Muscle of arm (tissue), 12 donors: ENCODE data around the gene CKAP2L. TPM values are rescaled to one million over a fixed set of nuclear protein-coding genes. Genes with fewer than 3 reads are reported as not detected.
A peak's percentile ranks its signal among the peaks of the same experiment; 100 is the strongest.

Experiments
- DNase-seq: peaks from one replicate; pipeline ENCODE4 v3.0.0-alpha.2; 2013
- polyA plus RNA-seq, 12 donors: library from polyadenylated mRNA; unstranded; fragments of 120-200 nt; gene quantifications; one replicate each; pipeline ENCODE4 v1.2.1, GENCODE V29; 2013; ENCODE audit not compliant: insufficient read length in 12 of 12

CKAP2L gene
- polyA plus RNA-seq, 12 donors = 6.1 to 22.5 (median 9.8) TPM; not detected in 1

- no peak for DNase-seq
Observed at GRCh38 chr2:112768432-112768831, 4.0 kb upstream of the CKAP2L start.

DNA sequence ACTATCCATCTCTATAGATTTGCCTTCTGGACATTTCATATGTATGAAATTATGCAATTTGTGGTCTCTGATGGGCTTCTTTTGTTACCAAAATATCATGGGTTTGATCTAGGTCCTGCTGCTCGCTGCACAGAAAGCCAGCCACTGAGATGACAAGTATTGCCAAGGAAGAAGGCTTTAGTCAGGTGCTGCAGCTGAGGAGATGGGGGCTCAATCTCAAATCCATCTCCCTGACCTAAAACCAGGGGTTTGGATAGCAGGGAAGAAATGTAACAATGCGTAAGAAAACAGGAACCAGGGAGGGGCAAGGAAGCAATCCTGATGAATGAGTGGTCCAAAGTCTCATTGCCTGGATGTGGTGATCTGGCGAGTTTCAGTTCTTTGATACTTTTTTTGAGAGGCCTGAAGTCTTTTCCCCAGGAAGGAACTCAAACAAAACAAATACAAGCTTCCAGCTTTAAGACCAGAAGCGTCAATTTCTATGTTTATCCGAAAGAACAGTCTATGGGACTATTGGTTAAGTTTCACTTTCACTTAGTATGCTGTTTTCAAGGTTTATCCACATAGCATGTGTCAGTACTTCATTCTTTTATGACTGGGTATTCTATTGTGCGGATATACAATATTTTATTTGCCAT, 3.4 kb upstream of the CKAP2L start:
- DNase-seq = no peak

DNA sequence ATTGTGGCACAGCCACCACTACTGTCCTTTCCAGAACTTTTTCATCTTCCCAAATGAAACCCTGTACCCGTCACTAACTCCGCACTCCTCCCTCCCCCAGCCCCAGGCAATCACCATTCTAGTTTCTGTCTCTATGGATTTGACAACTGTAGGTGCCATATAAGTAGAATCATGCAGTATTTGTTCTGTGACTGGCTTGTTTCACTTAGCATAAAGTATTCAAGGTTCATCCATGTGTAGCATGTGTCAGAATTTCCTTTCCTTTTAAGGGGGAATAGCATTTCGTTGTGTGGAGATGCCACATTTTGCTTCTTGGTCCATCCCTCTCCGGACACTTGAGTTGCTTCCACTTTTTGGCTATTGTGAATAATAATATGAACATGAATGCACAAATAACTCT, 842 bp upstream of the CKAP2L start:
- no peak for DNase-seq

DNA sequence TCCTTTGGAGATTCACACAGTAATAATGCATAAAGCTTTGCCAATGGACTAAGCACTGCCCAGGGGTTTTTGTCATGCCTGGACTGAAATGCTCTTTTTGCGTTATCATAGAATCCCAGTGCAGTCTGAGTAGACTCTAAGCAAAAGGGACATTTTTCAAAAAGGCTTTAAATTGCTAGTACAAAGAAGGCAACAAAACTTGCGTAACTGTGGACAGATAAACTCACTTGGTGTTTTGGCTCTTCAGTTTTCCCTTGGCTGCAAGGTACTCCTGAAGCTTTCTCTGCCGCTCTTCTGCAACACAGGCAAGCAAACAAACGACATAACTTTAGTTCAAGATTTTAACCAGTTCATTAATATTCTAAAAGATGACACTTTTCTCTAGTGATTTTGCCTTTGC, 2.1 kb downstream of the CKAP2L start:
- DNase-seq = no peak

DNA sequence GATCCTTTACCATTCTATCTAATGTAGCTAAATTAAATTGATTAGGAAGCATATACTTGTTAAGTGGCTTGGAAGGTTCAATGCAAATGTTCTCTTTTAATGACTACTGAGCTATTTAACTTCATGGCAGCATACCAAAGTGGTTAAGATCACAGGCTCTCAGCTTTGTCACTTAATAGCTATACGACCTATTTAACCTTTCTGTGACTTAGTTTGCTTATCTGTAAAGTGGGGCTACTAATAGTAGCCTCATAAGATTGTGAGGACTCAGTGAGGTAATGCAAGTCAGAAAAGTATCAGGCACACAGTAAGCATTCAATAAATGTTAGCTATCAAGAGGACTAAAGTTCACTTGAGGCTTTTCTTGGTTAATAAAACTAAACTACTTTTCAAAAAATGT, 4.3 kb downstream of the CKAP2L start:
- no peak for DNase-seq

DNA sequence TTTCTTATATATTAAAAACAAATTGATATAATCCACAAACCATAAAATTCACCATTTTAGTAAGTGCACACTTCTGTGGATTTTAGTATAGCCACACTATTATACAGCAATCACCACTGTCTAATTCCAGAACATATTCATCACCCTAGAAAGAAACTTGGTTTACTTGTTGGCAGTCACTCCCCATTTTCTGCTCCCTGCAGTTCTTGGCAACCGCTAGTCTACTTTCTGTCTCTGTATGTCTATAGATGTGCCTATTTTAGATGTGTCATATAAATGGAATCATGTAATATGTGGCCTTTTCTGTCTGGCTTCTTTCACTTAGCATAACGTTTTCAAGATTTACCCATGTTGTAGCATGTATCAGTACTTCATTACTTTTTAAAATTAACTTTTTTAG, 5.7 kb downstream of the CKAP2L start:
- DNase-seq = no peak

DNA sequence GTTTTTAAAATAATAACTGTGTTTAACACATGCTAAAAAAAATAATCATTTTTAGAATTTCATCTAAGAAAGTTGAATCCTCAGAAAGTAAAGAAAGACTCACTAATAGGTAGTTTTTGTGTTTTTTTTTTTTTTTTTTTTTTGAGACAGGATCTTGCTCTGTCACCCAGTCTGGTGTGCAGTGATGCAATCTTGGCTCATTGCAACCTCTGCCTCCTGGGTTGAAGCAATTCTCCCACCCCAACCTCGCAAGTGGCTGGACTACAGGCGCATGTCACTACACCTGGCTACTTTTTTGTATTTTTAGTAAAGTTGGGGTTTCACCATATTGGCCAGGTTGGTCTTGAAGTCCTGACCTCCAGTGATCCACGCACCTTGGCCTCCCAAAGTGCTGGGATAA, 7.1 kb downstream of the CKAP2L start:
- DNase-seq = no peak

DNA sequence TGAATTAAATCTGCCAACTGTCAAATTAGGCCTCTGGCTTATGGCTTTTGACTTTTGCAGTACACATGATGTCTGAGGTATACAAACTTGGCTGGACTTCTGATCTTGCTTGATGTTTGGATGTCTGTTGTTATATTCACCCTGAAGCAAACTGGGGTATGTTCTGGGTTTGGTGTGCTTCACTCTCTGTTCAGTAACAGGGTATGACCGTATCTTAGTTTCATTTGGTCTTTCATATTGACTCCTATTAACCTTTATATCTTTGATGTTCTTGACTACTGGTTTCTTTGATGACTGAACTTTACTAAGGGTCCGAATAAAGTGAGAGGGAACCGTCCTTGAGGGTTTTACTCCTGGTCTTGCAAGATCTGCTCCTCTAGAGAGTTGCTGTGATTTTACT, 8.2 kb downstream of the CKAP2L start:
- no peak for DNase-seq

DNA sequence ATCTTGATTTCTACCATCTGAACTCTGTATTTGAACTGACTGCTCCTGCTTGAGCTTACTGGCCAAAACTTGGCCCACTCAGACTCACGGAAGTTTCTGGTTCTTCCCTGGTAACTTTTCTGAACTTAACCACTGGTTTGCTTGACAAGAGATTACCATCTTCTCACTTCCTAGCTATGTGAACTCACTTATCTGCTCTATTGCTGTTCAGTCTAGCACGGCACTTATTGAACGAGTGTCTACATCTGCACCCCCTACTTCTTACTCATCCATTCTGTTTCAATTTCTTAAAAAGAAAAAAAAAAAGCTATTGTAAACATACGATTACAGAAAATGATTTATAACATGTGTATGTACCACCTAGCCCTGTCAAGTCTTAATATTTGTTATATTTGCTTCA, 9.0 kb downstream of the CKAP2L start:
- DNase-seq = no peak

- no peak for DNase-seq
Observed at GRCh38 chr2:112754564-112754963, 9.8 kb downstream of the CKAP2L start.

DNA sequence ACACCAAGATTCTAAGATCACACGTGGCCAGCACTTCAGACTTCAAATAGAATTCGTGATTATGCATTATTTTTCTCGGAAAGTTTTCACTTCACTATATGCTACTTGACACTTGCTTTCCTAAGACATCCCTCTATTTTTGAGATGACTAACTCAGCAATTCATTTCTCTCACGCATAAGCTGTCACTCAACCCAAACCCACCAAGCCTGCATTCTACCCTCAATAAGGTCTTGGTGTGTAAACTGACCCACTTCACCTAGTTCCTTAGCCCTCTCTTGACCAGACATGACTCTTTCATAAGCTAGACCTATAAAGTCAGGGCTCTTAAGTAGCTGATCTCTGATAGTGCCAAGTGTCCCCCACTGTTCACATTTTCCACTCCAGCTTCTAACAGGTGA, 11.7 kb downstream of the CKAP2L start:
- DNase-seq = no peak

DNA sequence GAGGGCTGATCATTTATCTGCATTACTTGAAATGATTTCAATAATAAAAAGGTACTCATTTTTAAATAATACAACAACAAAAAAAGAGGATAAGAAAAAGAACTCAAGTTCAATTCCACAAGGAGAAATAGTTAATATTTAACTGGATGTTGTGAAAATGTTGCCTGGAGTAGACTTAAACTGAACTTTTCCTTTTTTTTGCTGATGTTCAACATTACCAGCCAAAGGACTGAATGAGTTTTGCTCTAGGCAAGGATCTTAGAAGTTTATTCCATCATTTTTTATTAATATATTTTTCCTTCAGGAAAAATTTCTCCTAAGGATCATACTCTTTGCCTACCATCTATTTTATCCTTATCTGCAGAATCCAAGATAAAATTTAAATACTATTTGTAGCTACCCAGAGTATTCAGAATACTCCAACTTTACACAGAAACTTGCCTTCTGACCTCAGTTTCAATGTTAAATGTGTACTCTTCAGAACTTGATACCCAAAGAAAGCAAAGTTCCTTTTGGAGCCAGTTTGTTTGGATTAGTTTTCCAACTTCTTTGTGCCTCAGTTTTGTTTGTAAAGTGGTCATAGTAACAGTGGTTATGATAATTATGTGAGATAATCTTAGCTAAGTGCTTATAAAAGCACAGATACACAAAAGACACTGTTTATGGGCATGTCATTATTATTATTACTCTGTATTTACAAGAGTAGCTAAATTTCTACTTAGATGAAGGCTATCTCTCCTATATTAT, 12.8 kb downstream of the CKAP2L start:
- DNase-seq = no peak

- no peak for DNase-seq
Observed at GRCh38 chr2:112750560-112750843, 13.9 kb downstream of the CKAP2L start.

DNA sequence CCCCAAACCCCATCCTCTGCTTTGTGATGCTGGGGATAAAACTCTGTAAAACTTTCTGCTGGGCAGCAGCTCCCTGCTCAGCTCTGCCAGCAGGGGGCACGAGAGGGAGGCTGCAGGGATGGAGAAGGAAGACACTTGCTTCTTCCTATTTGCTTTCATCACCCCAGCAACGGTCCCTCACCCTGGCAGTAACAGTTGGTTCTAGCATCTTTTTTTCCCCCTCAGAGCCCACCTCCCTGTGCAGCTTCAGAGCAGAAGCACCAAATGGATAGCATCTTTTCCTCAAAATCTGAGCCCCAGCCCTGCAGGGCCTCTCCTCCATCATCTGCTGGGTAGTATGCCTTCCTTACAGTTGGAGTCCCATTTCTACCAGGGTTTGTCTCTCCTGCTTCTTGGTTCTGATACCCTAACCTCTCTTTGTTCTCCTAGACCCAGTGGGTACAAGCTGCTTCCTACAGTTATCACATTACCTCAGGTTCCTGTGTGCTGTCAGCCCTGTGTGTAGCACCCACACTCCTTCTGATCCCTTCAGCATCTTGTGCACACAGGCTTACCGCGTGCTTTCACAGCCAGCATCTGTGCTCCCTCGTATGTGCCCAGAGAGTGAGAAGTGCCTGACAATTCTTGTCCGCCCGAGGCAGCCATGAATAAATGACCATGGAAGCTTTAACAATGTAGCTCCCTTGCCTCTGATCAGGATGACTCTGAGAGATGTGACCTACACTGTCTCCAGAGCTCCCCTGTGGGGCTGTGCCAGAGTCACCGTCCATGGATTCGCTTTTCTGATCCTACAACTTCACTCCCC, 14.5 kb downstream of the CKAP2L start:
- DNase-seq = peak; percentile 59

- DNase-seq = no peak
Observed at GRCh38 chr2:112740527-112740926, 23.9 kb downstream of the CKAP2L start.

DNA sequence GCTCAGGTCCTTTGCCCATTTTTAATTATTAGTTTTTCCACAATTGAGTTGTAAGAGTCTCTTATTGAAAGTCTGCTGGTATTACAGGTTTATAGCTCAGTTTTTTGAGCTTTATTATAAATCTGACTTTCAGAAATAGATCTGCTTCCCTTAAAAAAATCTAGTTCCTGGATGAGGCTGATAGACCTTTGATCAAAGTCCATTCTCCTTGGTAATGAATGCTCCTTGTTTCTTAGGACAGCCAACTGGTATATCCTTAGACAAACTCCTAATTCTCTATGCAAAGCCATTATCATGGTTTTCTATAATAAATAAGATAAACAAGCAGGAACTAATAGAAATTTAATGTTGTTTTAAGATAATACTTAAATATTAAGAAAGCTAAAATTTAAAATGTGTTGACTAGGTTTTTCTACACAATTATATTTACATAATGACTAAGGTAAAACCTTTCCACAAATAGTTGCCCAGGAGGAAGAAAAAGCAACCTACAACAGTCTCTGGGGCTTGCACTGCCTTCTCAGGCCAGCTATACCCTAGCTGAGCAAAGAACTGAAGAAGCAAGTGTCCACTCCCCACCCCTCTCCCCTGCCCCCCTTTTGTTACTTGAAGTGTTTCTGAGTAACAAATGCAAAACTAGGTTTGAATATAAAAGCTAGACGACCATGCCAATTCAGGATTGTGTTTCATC, 26.7 kb downstream of the CKAP2L start:
- no peak for DNase-seq

GRCh38 chr2:112733871-112734270, 30.5 kb downstream of the CKAP2L start:
- DNase-seq = no peak

- DNase-seq = peak; percentile 25
Observed at GRCh38 chr2:112733456-112733855, 31.0 kb downstream of the CKAP2L start.

DNA sequence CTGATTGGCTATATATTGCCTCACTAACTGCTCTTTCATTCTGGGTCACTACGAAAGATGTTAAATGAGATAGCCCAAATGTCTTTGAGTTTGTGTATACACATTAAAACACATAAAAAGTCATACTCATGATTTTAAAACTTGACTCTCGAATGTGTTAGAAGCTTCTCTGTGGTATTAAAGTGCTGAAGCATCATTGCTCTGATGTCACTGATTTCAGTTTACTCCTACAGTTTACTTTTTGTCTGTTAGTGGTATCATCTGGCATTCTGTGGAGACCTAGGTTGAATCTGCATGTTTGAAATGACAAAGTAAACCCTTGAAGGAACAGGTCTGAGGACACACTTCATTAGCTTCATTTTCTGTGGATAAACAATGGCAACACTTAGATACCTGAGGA, 32.9 kb downstream of the CKAP2L start:
- no peak for DNase-seq

GRCh38 chr2:112730791-112731190, 33.6 kb downstream of the CKAP2L start:
- DNase-seq = no peak

- DNase-seq = no peak
Observed at GRCh38 chr2:112730216-112730615, 34.2 kb downstream of the CKAP2L start.

- no peak for DNase-seq
Observed at GRCh38 chr2:112728378-112729175, 35.8 kb downstream of the CKAP2L start.
